ENCODE data around the gene MFAP4. TPM values are rescaled to one million over a fixed set of nuclear protein-coding genes. Genes with fewer than 3 reads are reported as not detected.

The MFAP4 gene
- total RNA-seq, 1 donor from 2014 or later, result 0.93 TPM

DNA sequence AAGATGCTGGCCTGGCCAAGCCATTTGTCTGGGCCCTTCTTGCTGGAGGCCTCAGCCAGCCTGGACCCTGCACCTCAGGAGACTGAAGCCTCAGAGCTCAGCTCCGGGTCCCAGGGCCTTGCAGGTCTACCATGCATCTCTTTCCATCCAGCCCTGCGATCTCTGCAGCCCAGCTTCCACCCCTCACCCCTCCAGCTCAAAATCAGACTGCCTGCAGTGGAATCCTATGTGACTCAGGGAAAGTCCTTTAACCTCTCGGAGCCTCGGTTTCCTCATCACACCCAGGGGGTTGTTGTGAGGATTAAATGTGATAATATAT lies 21.5 kb downstream of the MFAP4 start:
- H3K27me3 Mint-ChIP-seq (ENCODE audit: low read depth, unreplicated experiment), result peaks cover 7% of the 10 kb centered on the region
- Histone ChIP-seq H3K9ac (ENCODE audit: low read length) (no peak overlapping the region), H3K27me3 (ENCODE audit: insufficient read depth, low read length) (no peaks in the 10 kb centered on the region), H3K4me2 (ENCODE audit: low read length) (no peak overlapping the region), H3K9me3 (ENCODE audit: insufficient read depth, low read depth, low read length) (no peaks in the 10 kb centered on the region), H4K20me1 (ENCODE audit: insufficient read depth, low read length) (no peaks in the 10 kb centered on the region), H3K36me3 (ENCODE audit: insufficient read depth, low read length) (no peaks in the 10 kb centered on the region), H2AFZ (ENCODE audit: low read depth, low read length) (no peak overlapping the region), H3K4me3 (ENCODE audit: insufficient read depth, low read depth, low read length) (no peak overlapping the region), H3K27ac (ENCODE audit: low read depth, low read length) (no peak overlapping the region), H3K4me1 (ENCODE audit: insufficient read depth, low read length) (peaks cover 13% of the 10 kb centered on the region), H3K79me2 (ENCODE audit: insufficient read depth, low read length) (no peaks in the 10 kb centered on the region)
- H3K4me1 Mint-ChIP-seq (ENCODE audit: low read depth, unreplicated experiment), result peaks cover 4% of the 10 kb centered on the region
- H3K9me3 Mint-ChIP-seq (ENCODE audit: unreplicated experiment), result no peaks in the 10 kb centered on the region
- peaks cover 5% of the 10 kb centered on the region for H3K36me3 Mint-ChIP-seq (ENCODE audit: low read depth, unreplicated experiment)
- FAIRE-seq (no peak), DNase-seq (ENCODE audit: low read depth) (no peak)
- TF ChIP-seq, protein P1, sequence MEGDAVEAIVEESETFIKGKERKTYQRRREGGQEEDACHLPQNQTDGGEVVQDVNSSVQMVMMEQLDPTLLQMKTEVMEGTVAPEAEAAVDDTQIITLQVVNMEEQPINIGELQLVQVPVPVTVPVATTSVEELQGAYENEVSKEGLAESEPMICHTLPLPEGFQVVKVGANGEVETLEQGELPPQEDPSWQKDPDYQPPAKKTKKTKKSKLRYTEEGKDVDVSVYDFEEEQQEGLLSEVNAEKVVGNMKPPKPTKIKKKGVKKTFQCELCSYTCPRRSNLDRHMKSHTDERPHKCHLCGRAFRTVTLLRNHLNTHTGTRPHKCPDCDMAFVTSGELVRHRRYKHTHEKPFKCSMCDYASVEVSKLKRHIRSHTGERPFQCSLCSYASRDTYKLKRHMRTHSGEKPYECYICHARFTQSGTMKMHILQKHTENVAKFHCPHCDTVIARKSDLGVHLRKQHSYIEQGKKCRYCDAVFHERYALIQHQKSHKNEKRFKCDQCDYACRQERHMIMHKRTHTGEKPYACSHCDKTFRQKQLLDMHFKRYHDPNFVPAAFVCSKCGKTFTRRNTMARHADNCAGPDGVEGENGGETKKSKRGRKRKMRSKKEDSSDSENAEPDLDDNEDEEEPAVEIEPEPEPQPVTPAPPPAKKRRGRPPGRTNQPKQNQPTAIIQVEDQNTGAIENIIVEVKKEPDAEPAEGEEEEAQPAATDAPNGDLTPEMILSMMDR (IDR thresholded peaks at IDR 0.05; ENCODE audit: insufficient read depth, low read depth, low read length), result no peak
- no peak for TF ChIP-seq EZH2 (IDR thresholded peaks at IDR 0.05; ENCODE audit: insufficient read depth, low read length)
- no peak overlapping the region for H3K27ac Mint-ChIP-seq (ENCODE audit: unreplicated experiment)
- no peak overlapping the region for H3K4me3 Mint-ChIP-seq (ENCODE audit: unreplicated experiment)

DNA sequence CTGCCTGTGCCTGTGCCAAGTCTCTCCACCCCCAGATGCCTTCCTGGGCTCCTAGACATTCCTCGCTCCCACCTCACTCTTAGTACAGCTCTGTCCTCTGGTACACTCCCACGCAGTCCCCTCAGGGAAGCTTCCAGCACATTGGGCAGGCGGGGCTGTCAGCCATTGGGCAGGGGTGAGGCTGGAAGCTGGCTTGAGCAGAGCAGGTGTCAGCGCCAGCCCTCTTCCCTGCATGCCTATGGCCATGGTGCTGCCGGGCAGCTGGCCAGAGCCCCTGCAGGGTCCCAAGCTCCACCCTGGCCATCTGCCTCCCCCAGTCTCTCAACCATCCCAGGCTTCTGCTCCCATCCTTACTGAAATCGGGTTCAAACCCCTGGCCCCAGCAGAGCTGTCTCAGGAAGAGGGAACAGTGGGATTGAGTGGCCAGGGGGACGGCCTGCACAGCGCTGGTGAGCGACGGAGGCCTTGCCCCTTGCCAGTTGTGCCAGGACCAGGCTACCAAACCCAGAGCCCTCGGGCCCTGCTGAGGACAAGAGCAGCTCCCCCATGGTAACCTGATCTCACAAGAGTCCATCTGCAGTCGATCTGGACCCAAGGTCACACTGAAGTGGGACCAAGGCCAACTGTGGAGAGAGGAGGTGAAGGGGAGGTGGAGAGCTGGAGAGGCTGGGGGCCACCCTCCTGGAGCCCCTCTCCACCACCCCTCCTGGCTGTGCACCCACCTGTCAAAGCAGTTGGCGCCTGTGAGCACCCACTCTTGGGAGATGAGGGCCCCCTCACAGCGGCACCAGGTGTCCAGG lies 22.1 kb downstream of the MFAP4 start:
- no peaks in the 10 kb centered on the region for H3K79me2 ChIP-seq (ENCODE audit: insufficient read depth, low read length)
- peak overlapping the region; percentile 33 for H3K4me2 ChIP-seq (ENCODE audit: low read length)
- no peak for TF ChIP-seq EZH2 (IDR thresholded peaks at IDR 0.05; ENCODE audit: insufficient read depth, low read length)
- TF ChIP-seq, protein P1 (IDR thresholded peaks at IDR 0.05; ENCODE audit: insufficient read depth, low read depth, low read length), result no peak
- FAIRE-seq (no peak), DNase-seq (ENCODE audit: low read depth) (no peak)
- Mint-ChIP-seq H3K27ac (ENCODE audit: unreplicated experiment) (no peak overlapping the region), H3K4me3 (ENCODE audit: unreplicated experiment) (no peak overlapping the region), H3K9me3 (ENCODE audit: unreplicated experiment) (no peaks in the 10 kb centered on the region), H3K4me1 (ENCODE audit: low read depth, unreplicated experiment) (peaks cover 4% of the 10 kb centered on the region), H3K36me3 (ENCODE audit: low read depth, unreplicated experiment) (peaks cover 5% of the 10 kb centered on the region), H3K27me3 (ENCODE audit: low read depth, unreplicated experiment) (peaks cover 9% of the 10 kb centered on the region)
- no peak overlapping the region for H3K27ac ChIP-seq (ENCODE audit: low read depth, low read length)
- peaks cover 13% of the 10 kb centered on the region for H3K4me1 ChIP-seq (ENCODE audit: insufficient read depth, low read length)
- H2AFZ ChIP-seq (ENCODE audit: low read depth, low read length), result no peak overlapping the region
- no peak overlapping the region for H3K4me3 ChIP-seq (ENCODE audit: insufficient read depth, low read depth, low read length)
- peaks cover 4% of the 10 kb centered on the region for H4K20me1 ChIP-seq (ENCODE audit: insufficient read depth, low read length)
- H3K36me3 ChIP-seq (ENCODE audit: insufficient read depth, low read length), result no peaks in the 10 kb centered on the region
- no peaks in the 10 kb centered on the region for H3K27me3 ChIP-seq (ENCODE audit: insufficient read depth, low read length)
- no peak overlapping the region for H3K9ac ChIP-seq (ENCODE audit: low read length)
- H3K9me3 ChIP-seq (ENCODE audit: insufficient read depth, low read depth, low read length), result no peaks in the 10 kb centered on the region

DNA sequence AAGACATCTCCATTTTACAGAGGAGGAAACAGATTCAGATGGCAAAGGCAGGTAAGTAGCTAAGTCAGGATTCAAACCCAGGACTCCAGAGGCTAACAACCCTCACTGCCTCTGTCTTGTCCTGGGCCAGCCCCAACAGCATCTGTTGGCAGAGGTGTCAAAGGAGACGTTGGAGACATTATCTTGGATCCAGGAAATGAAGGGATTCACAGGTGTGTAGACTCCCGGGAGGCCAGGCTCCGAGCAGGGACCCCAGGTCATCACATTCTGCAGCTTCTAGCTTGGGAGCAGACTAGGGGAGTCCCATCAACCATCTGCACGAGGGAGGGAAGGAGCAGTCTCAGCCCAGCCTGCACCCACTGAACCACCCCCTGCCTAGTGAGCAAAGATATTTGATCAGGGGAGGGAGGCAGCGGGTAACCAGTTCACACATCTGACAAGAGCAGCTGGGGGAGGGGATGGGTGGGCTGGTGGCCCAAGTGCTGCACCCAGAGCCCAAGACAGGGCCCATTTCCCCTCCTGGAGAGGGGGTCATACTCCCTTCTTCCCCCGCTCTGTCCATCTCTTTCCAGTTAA lies 23.4 kb downstream of the MFAP4 start:
- peaks cover 5% of the 10 kb centered on the region for H4K20me1 ChIP-seq (ENCODE audit: insufficient read depth, low read length)
- no peak for FAIRE-seq
- H3K27ac ChIP-seq (ENCODE audit: low read depth, low read length), result no peak overlapping the region
- peaks cover 12% of the 10 kb centered on the region for H3K27me3 Mint-ChIP-seq (ENCODE audit: low read depth, unreplicated experiment)
- no peaks in the 10 kb centered on the region for H3K9me3 Mint-ChIP-seq (ENCODE audit: unreplicated experiment)
- no peak overlapping the region for H3K9ac ChIP-seq (ENCODE audit: low read length)
- peaks cover 4% of the 10 kb centered on the region for H3K4me1 Mint-ChIP-seq (ENCODE audit: low read depth, unreplicated experiment)
- DNase-seq (ENCODE audit: low read depth), result no peak
- H3K9me3 ChIP-seq (ENCODE audit: insufficient read depth, low read depth, low read length), result no peaks in the 10 kb centered on the region
- peaks cover 9% of the 10 kb centered on the region for H3K36me3 Mint-ChIP-seq (ENCODE audit: low read depth, unreplicated experiment)
- H3K4me2 ChIP-seq (ENCODE audit: low read length), result peak overlapping the region; percentile 89
- H2AFZ ChIP-seq (ENCODE audit: low read depth, low read length), result no peak overlapping the region
- H3K27ac Mint-ChIP-seq (ENCODE audit: unreplicated experiment), result no peak overlapping the region
- peak overlapping the region; percentile 62 for H3K4me3 Mint-ChIP-seq (ENCODE audit: unreplicated experiment)
- H3K79me2 ChIP-seq (ENCODE audit: insufficient read depth, low read length), result no peaks in the 10 kb centered on the region
- no peak overlapping the region for H3K4me3 ChIP-seq (ENCODE audit: insufficient read depth, low read depth, low read length)
- no peaks in the 10 kb centered on the region for H3K27me3 ChIP-seq (ENCODE audit: insufficient read depth, low read length)
- no peaks in the 10 kb centered on the region for H3K36me3 ChIP-seq (ENCODE audit: insufficient read depth, low read length)
- no peak for TF ChIP-seq EZH2 (IDR thresholded peaks at IDR 0.05; ENCODE audit: insufficient read depth, low read length)
- TF ChIP-seq, protein P1 (IDR thresholded peaks at IDR 0.05; ENCODE audit: insufficient read depth, low read depth, low read length), result no peak
- H3K4me1 ChIP-seq (ENCODE audit: insufficient read depth, low read length), result peaks cover 13% of the 10 kb centered on the region

Measured in astrocyte (in vitro differentiated cells and primary cell).